Measurements from ENCODE around the gene PTX4.

Gene PTX4

GRCh38 chr16:1523581-1524245, 35.0 kb upstream of the PTX4 start:
- no peak for DNase-seq (ENCODE audit: low read depth)

GRCh38 chr16:1520461-1520860, 31.7 kb upstream of the PTX4 start:
- no peak for DNase-seq (ENCODE audit: low read depth)

GRCh38 chr16:1519831-1520230, 31.1 kb upstream of the PTX4 start:
- no peak for DNase-seq (ENCODE audit: low read depth)

- no peak for DNase-seq (ENCODE audit: low read depth)
These were observed 29.9 kb upstream of the PTX4 start for GRCh38 chr16:1518626-1519135.

GRCh38 chr16:1514507-1514906, 25.8 kb upstream of the PTX4 start:
- no peak for DNase-seq (ENCODE audit: low read depth)

GRCh38 chr16:1512774-1513173, 24.0 kb upstream of the PTX4 start:
- no peak for DNase-seq (ENCODE audit: low read depth)

- no peak for DNase-seq (ENCODE audit: low read depth)
These were observed 23.2 kb upstream of the PTX4 start for GRCh38 chr16:1511662-1512569.

- no peak for DNase-seq (ENCODE audit: low read depth)
These were observed 22.2 kb upstream of the PTX4 start for GRCh38 chr16:1510941-1511351.

- no peak for DNase-seq (ENCODE audit: low read depth)
These were observed 21.5 kb upstream of the PTX4 start for GRCh38 chr16:1510272-1510671.

- no peak for DNase-seq (ENCODE audit: low read depth)
These were observed 20.8 kb upstream of the PTX4 start for GRCh38 chr16:1509307-1510221.

- no peak for DNase-seq (ENCODE audit: low read depth)
These were observed 19.9 kb upstream of the PTX4 start for GRCh38 chr16:1508494-1509187.

- no peak for DNase-seq (ENCODE audit: low read depth)
These were observed 17.9 kb upstream of the PTX4 start for GRCh38 chr16:1506494-1507213.

GRCh38 chr16:1505912-1506311, 17.2 kb upstream of the PTX4 start:
- no peak for DNase-seq (ENCODE audit: low read depth)

GRCh38 chr16:1505073-1505844, 16.5 kb upstream of the PTX4 start:
- no peak for DNase-seq (ENCODE audit: low read depth)

- DNase-seq (ENCODE audit: low read depth), result no peak
These were observed 14.6 kb upstream of the PTX4 start for GRCh38 chr16:1503110-1503955.

- no peak for DNase-seq (ENCODE audit: low read depth)
These were observed 13.6 kb upstream of the PTX4 start for GRCh38 chr16:1502092-1503004.

GRCh38 chr16:1501630-1502029, 12.9 kb upstream of the PTX4 start:
- DNase-seq (ENCODE audit: low read depth), result no peak
